ENCODE data around the gene SIX2.

The SIX2 gene

GRCh38 chr2:45018023-45018422, 8.8 kb upstream of the SIX2 start:
- Histone ChIP-seq H3K27me3 (replicated peaks; ENCODE audit: insufficient read depth, low read length) (no peaks in the 10 kb centered on the region; the same call in 1 of the 2 replicates), H3K36me3 (replicated peaks; ENCODE audit: insufficient read depth, low read length) (no peaks in the 10 kb centered on the region)

GRCh38 chr2:45014831-45015230, 5.6 kb upstream of the SIX2 start:
- TF ChIP-seq CTCF (IDR thresholded peaks at IDR 0.05; ENCODE audit: low read length), result no peak
- no peak for TF ChIP-seq EZH2phosphoT487 (IDR thresholded peaks at IDR 0.05; ENCODE audit: low read length)
- H4K20me1 ChIP-seq (ENCODE audit: insufficient read depth, low read length), result no peaks in the 10 kb centered on the region
- H3K36me3 ChIP-seq (replicated peaks; ENCODE audit: insufficient read depth, low read length), result no peaks in the 10 kb centered on the region
- H3K9me3 ChIP-seq (replicated peaks; ENCODE audit: insufficient read depth, low read length), result no peaks in the 10 kb centered on the region
- no peak overlapping the region for H3K4me3 ChIP-seq (ENCODE audit: low read length)
- DNase-seq, result no peak
- no peak overlapping the region for H2AFZ ChIP-seq (ENCODE audit: low read length)
- no peaks in the 10 kb centered on the region for H3F3A ChIP-seq (ENCODE audit: insufficient read depth, low read length)
- no peaks in the 10 kb centered on the region; the same call in 1 of the 2 replicates for H3K27me3 ChIP-seq (replicated peaks; ENCODE audit: insufficient read depth, low read length)
- H3K27ac ChIP-seq (ENCODE audit: low read length), result no peak overlapping the region
- H3K4me2 ChIP-seq (ENCODE audit: low read depth, low read length), result no peak overlapping the region
- H3K79me2 ChIP-seq (ENCODE audit: low read length), result no peaks in the 10 kb centered on the region
- H3K9ac ChIP-seq (ENCODE audit: low read length), result no peak overlapping the region
- no peaks in the 10 kb centered on the region for H3K9me2 ChIP-seq (replicated peaks; ENCODE audit: insufficient read depth, low read length)
- H3K4me1 ChIP-seq (ENCODE audit: low read length), result no peaks in the 10 kb centered on the region

More at GRCh38 chr2:45018023-45018422, 8.8 kb upstream of the SIX2 start:
- no peak for DNase-seq
- no peak for TF ChIP-seq CTCF (IDR thresholded peaks at IDR 0.05; ENCODE audit: low read length)
- TF ChIP-seq EZH2 (optimal IDR thresholded peaks at IDR 0.05; ENCODE audit: low read depth, low read length), result no peak
- TF ChIP-seq EZH2phosphoT487 (IDR thresholded peaks at IDR 0.05; ENCODE audit: low read length), result no peak
- no peak overlapping the region for H3K9ac ChIP-seq (ENCODE audit: low read length)
- no peaks in the 10 kb centered on the region for H3F3A ChIP-seq (ENCODE audit: insufficient read depth, low read length)
- no peak overlapping the region for H3K27ac ChIP-seq (ENCODE audit: low read length)
- no peaks in the 10 kb centered on the region for H4K20me1 ChIP-seq (ENCODE audit: insufficient read depth, low read length)
- H3K9me3 ChIP-seq (replicated peaks; ENCODE audit: insufficient read depth, low read length), result no peaks in the 10 kb centered on the region
- H3K4me1 ChIP-seq (ENCODE audit: low read length), result no peaks in the 10 kb centered on the region
- no peak overlapping the region for H3K4me3 ChIP-seq (ENCODE audit: low read length)
- no peak overlapping the region for H2AFZ ChIP-seq (ENCODE audit: low read length)
- no peaks in the 10 kb centered on the region for H3K79me2 ChIP-seq (ENCODE audit: low read length)
- no peaks in the 10 kb centered on the region for H3K9me2 ChIP-seq (replicated peaks; ENCODE audit: insufficient read depth, low read length)
- no peak overlapping the region for H3K4me2 ChIP-seq (ENCODE audit: low read depth, low read length)

GRCh38 chr2:45014016-45014702, 4.9 kb upstream of the SIX2 start:
- TF ChIP-seq CTCF (IDR thresholded peaks at IDR 0.05; ENCODE audit: low read length) (peak; percentile 29), EZH2 (optimal IDR thresholded peaks at IDR 0.05; ENCODE audit: low read depth, low read length) (no peak), EZH2phosphoT487 (IDR thresholded peaks at IDR 0.05; ENCODE audit: low read length) (no peak)
- DNase-seq, result no peak
- Histone ChIP-seq H3K27ac (ENCODE audit: low read length) (no peak overlapping the region), H3K4me2 (ENCODE audit: low read depth, low read length) (peak overlapping the region; percentile 24; the same call in 1 of the 2 replicates), H3K27me3 (replicated peaks; ENCODE audit: insufficient read depth, low read length) (no peaks in the 10 kb centered on the region; the same call in 1 of the 2 replicates), H3K36me3 (replicated peaks; ENCODE audit: insufficient read depth, low read length) (no peaks in the 10 kb centered on the region), H2AFZ (ENCODE audit: low read length) (no peak overlapping the region), H3K9me3 (replicated peaks; ENCODE audit: insufficient read depth, low read length) (no peaks in the 10 kb centered on the region), H3F3A (ENCODE audit: insufficient read depth, low read length) (no peaks in the 10 kb centered on the region), H3K9me2 (replicated peaks; ENCODE audit: insufficient read depth, low read length) (no peaks in the 10 kb centered on the region), H3K4me3 (ENCODE audit: low read length) (no peak overlapping the region), H3K4me1 (ENCODE audit: low read length) (no peaks in the 10 kb centered on the region), H3K9ac (ENCODE audit: low read length) (no peak overlapping the region), H3K79me2 (ENCODE audit: low read length) (no peaks in the 10 kb centered on the region), H4K20me1 (ENCODE audit: insufficient read depth, low read length) (no peaks in the 10 kb centered on the region)

All from MM.1S (cell line).